Natural killer cell (primary cell): ENCODE measurements around the gene LMAN1. TPM values are rescaled to one million over a fixed set of nuclear protein-coding genes. Genes with fewer than 3 reads are reported as not detected.

Source experiments
- ATAC-seq, 3 donors: fragments of 150-1000 bp in 2 of 3; fragments of 200-7000 bp in 1 of 3; cut with Tn5 transposase; 1 replicate in 1 of 3; 2 replicates in 2 of 3; pipeline ENCODE4 v1.10.0; 2021; ENCODE audit warnings: mild to moderate bottlenecking in 2 of 3, moderate library complexity in 2 of 3
- DNase-seq, 2 donors: peaks; one replicate each; pipeline versions ENCODE4 v3.0.0 to v3.0.0-alpha.2; 2013 to 2021; ENCODE audit warnings: mixed read lengths in 1 of 2
- H3K27ac ChIP-seq: one replicate; pipeline ENCODE4 v1.5.1; 2013; ENCODE audit warnings: mild to moderate bottlenecking, low read length
- H3K27me3 ChIP-seq: one replicate; pipeline ENCODE4 v1.6.1; 2013; ENCODE audit warnings: low read length; ENCODE audit not compliant: control insufficient read depth, insufficient read depth
- H3K36me3 ChIP-seq: one replicate; pipeline ENCODE4 v1.6.1; 2013; ENCODE audit warnings: low read length; ENCODE audit not compliant: control insufficient read depth, insufficient read depth
- H3K4me1 ChIP-seq: one replicate; pipeline ENCODE4 v1.6.1; 2013; ENCODE audit warnings: low read length; ENCODE audit not compliant: control insufficient read depth, insufficient read depth
- H3K4me3 ChIP-seq: one replicate; pipeline ENCODE4 v1.5.1; 2013; ENCODE audit warnings: low read length
- H3K9me3 ChIP-seq: one replicate; pipeline ENCODE4 v1.6.1; 2013; ENCODE audit warnings: low read length; ENCODE audit not compliant: control insufficient read depth, insufficient read depth
- H3K27ac Mint-ChIP-seq, 2 donors: one replicate each; pipeline ENCODE4 v1.8.0; 2022; ENCODE audit warnings: mild to moderate bottlenecking in 2 of 2, mixed read lengths in 2 of 2, moderate library complexity in 1 of 2
- H3K27me3 Mint-ChIP-seq, 2 donors: one replicate each; pipeline ENCODE4 v1.8.0; 2022; ENCODE audit warnings: low read depth in 2 of 2, mixed read lengths in 2 of 2
- H3K36me3 Mint-ChIP-seq: one replicate; pipeline ENCODE4 v1.8.0; 2022; ENCODE audit warnings: mixed read lengths
- H3K4me1 Mint-ChIP-seq, 2 donors: one replicate each; pipeline ENCODE4 v1.8.0; 2022; ENCODE audit warnings: mixed read lengths in 2 of 2
- H3K4me3 Mint-ChIP-seq: one replicate; pipeline ENCODE4 v1.8.0; 2022; ENCODE audit warnings: mild to moderate bottlenecking, moderate library complexity, mixed read lengths
- H3K9me3 Mint-ChIP-seq, 2 donors: one replicate each; pipeline ENCODE4 v1.8.0; 2022; ENCODE audit warnings: mixed read lengths in 2 of 2
- WGBS: methylation state at CpG from one replicate; pipeline ENCODE4 v1.1.7; 2013; ENCODE audit warnings: missing lambda C conversion rate; ENCODE audit not compliant: insufficient coverage; 5-methylcytosine and 5-hydroxymethylcytosine counted together
- intact Hi-C: fragments of 100-400 bp; cut with micrococcal nuclease; formaldehyde crosslinking; loops from one replicate; pipeline ENCODE4 v1.14.2; 2022
- total RNA-seq, 4 donors: library from RNA; stranded (reverse); fragments of 120-200 nt in 1 of 4; gene quantifications; one replicate each; pipeline versions ENCODE4 v1.2.3 to v1.2.4, GENCODE V29; 2013 to 2022
- TF ChIP-seq, protein P1 (sequence below): fragments of 200-600 bp; IDR thresholded peaks from one replicate; pipeline ENCODE4 v1.8.0; 2022; ENCODE audit warnings: antibody characterized with exemption

Gene LMAN1
- total RNA-seq, 3 donors from 2014 or later (not counting 1 experiment from before 2014, with no cell fraction given): 50.1 to 58.3 (median 57.6) TPM

DNA sequence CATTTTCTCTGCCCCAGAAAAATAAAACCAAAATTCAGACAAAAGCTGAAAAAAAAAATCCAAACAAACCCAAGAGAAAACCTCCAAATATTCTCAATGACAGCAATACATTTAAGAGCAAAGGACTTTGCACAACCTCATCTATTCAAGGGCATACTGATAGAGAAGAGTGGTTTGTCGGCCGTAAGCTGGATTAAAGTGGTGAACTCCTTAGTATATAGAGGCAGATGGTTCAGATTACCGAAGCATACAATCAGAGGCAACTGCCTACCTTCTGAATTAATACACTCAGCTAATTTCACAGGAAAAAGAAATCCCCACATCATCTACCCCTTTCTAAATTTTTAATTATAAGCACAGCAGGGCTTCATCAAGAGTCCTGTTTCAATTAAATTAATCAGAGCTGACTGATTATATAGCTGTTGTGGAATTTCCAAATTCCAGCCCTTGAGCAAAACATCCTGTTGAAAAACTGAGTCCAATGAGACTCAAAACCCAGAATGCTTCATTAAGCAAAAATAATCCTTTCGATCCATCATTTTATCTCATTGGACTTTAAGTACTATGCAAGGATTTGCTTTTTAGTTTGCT lies 40.5 kb downstream of the LMAN1 start, which contains the start of gene CPLX4:
Gene CPLX4 (minus strand): TSS at position 190 of the 591 bp plus-strand sequence. CDS start 187 bp downstream, at position 3.
- no peak for ATAC-seq
- H3K4me3 ChIP-seq: no peak within 1 kb of the TSS
- H3K9me3 Mint-ChIP-seq: no peaks in the 10 kb centered on the region
- peaks cover 8 to 53% of the 10 kb centered on the region in 2 donors for H3K27me3 Mint-ChIP-seq
- H3K4me1 ChIP-seq: no peaks in the 10 kb centered on the region
- intact Hi-C loops: no loop called here
- no peaks in the 10 kb centered on the region for H3K27me3 ChIP-seq
- H3K36me3 Mint-ChIP-seq: no peaks in the 10 kb centered on the region
- H3K9me3 ChIP-seq: no peaks in the 10 kb centered on the region
- no peak within 1 kb of the TSS for H3K4me3 Mint-ChIP-seq
- no peaks in the 10 kb centered on the region for H3K4me1 Mint-ChIP-seq
- DNase-seq: no peak
- H3K36me3 ChIP-seq: no peaks in the 10 kb centered on the region
- WGBS: 96% methylated on average over 2 of the region's 4 CpGs
- TF ChIP-seq, protein P1, sequence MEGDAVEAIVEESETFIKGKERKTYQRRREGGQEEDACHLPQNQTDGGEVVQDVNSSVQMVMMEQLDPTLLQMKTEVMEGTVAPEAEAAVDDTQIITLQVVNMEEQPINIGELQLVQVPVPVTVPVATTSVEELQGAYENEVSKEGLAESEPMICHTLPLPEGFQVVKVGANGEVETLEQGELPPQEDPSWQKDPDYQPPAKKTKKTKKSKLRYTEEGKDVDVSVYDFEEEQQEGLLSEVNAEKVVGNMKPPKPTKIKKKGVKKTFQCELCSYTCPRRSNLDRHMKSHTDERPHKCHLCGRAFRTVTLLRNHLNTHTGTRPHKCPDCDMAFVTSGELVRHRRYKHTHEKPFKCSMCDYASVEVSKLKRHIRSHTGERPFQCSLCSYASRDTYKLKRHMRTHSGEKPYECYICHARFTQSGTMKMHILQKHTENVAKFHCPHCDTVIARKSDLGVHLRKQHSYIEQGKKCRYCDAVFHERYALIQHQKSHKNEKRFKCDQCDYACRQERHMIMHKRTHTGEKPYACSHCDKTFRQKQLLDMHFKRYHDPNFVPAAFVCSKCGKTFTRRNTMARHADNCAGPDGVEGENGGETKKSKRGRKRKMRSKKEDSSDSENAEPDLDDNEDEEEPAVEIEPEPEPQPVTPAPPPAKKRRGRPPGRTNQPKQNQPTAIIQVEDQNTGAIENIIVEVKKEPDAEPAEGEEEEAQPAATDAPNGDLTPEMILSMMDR: no peak
- H3K27ac ChIP-seq: no peak within 1 kb of the TSS
- no peak within 1 kb of the TSS for H3K27ac Mint-ChIP-seq

- Histone ChIP-seq H3K36me3 (no peaks in the 10 kb centered on the region), H3K4me1 (peaks cover 5% of the 10 kb centered on the region), H3K9me3 (no peaks in the 10 kb centered on the region), H3K27me3 (peaks cover 12% of the 10 kb centered on the region), H3K4me3 (no peak overlapping the region), H3K27ac (no peak overlapping the region)
- ATAC-seq (no peak), DNase-seq (no peak)
- Mint-ChIP-seq H3K4me1 (no peaks in the 10 kb centered on the region), H3K9me3 (no peaks in the 10 kb centered on the region), H3K36me3 (no peaks in the 10 kb centered on the region), H3K27me3 (peaks cover 8 to 55% of the 10 kb centered on the region in 2 donors), H3K4me3 (no peak overlapping the region), H3K27ac (no peak overlapping the region)
- TF ChIP-seq, protein P1: no peak
- 90% methylated on average over 7 of the region's 7 CpGs for WGBS
- intact Hi-C loops: no loop called here
These were observed 47.4 kb downstream of the LMAN1 start for GRCh38 chr18:59311631-59312030.

DNA sequence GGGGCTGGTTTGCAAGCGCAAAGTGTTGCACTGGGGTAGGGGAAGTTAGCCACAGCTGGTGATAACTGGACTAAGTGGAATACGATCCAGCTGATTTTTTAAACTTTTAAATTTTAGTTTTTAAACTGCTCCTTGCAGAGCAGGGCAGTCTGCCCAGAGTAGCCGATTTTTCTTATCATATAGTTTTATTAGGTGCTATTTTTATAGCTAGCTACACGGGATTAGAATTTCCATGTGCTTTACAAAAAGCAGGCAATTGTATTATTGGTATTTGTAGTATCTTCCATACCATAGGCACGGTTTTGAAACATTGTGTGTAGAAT lies 50.2 kb downstream of the LMAN1 start:
- no peak overlapping the region for H3K27ac Mint-ChIP-seq
- Histone ChIP-seq H3K4me1 (peaks cover 5% of the 10 kb centered on the region), H3K9me3 (no peaks in the 10 kb centered on the region), H3K27me3 (peaks cover 12% of the 10 kb centered on the region), H3K27ac (no peak overlapping the region), H3K36me3 (no peaks in the 10 kb centered on the region), H3K4me3 (no peak overlapping the region)
- intact Hi-C loops: loop anchor here (5.0 kb wide), 2 partner anchors 93 to 1238 kb away; no protein-coding TSS in a partner anchor
- H3K27me3 Mint-ChIP-seq: peaks cover 20 to 52% of the 10 kb centered on the region in 2 donors
- H3K4me3 Mint-ChIP-seq: no peak overlapping the region
- 0% methylated on average over 2 of the region's 5 CpGs for WGBS
- no peaks in the 10 kb centered on the region for H3K36me3 Mint-ChIP-seq
- ATAC-seq (no peak), DNase-seq (no peak)
- TF ChIP-seq, protein P1: no peak
- no peaks in the 10 kb centered on the region for H3K9me3 Mint-ChIP-seq
- H3K4me1 Mint-ChIP-seq: no peaks in the 10 kb centered on the region
